GM19452 (cell line): ENCODE results near the gene MAD2L1BP.
"Not testable (repeated sequence)": the region's sequence is repeated elsewhere in the genome, so short reads cannot be mapped to it uniquely, and the experiment has no call there.

Experiments used
- ATAC-seq: cut with Tn5 transposase; IDR thresholded peaks from one replicate; pipeline ENCODE4 v1.9.1; 2021; ENCODE audit not compliant: unreplicated experiment

Gene MAD2L1BP

DNA sequence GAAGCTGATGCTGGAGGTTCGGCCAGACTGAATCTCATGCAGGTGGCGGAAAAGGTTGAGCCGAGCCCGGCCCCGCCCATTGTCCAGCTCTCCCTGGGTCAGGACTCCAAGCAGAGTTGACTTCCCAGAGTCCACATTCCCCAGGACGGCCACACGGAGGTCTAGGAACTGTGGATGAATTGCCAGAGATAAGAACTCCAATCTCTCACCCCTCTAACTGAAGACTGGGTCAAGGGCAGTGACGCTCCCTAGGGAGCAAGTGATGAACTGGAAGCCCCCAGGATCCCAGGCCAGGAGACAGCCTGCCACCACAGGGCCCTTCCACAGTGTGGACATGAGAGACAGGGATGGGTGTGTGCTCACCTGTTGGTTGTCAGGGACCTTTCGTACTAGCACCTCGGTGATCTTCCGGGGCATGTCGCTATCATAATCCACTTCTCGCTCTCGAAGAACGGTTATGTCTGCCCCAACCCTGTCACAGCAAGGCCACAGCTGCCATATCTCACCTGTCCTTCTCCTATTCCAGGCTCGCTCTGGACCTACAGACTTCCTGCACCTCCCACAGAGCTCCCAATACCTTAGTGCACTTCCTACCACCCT is 10.1 kb upstream of the MAD2L1BP start:
- no peak for ATAC-seq

DNA sequence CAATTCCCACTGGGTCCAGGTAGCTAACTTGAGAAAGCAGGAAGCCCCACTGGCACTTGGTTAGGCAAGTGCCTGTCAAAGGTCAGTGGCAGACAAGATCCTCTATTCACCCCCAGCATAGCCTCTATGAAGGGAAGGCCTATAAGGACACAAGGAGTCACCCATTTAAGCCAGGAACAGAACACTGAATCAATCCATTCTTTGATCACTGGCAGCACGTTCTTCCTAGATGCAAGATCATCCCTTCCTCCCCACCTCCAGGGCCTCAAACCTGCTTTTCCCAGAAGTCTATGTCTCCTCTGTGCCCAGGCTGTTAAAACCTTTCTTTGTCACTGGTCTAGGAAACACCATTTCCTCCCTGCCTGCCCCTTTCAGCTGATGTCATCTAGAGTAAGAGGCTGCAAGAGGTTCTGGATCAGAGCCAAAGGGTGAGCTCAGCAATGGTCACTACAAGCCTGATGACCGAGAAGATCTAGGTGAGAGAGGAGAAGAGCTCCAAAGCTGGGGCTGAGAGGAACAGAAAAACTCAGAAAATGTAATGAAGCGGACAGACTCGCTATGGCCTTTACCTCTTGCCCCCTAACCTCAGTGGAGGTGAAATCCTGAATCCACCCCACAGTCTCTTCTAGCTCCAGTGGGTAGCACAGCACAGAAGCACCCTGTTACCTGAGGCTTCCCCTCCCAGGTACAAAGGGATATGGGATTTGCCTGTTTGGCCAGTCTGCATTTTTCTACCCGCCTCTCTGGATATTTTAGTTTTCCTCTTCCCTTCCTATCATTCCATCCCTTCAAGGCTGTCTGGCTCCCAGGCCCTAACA is 8.4 kb upstream of the MAD2L1BP start:
- no peak for ATAC-seq

DNA sequence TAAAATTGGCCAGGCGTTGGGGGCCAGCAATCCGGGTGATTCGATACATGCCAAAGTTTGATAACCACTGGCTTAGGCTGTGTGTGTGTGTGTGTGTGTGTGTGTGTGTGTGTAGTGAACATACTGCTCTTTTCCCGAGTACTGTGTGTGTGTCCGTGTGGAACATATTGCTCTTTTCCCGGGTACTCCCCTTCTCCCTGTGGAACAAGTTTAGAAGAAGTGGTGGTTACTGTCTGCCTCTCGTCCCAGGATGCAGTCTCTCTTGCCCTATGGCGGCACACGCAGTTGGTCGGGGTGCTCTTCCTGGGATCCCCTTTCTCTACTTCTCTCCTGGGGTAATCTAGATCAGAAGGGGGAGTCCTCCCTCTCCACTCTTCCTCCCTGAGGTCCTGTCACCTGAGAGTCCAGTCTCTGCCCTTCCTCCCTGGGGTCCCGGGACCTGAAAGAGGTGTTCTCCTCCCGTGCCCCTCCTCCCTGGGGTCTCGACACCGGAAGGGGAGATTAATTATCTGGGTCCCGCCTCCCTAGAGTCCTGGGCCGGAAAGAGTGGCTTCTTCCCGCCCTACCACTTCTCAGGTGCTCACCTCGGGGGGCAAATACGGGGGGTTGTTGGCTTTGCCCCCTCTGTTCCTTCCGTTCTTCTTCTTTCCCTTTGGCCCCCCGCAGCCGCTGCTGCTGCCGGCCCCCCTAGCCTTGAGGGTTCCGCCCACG is 7.1 kb upstream of the MAD2L1BP start:
- no peak for ATAC-seq

DNA sequence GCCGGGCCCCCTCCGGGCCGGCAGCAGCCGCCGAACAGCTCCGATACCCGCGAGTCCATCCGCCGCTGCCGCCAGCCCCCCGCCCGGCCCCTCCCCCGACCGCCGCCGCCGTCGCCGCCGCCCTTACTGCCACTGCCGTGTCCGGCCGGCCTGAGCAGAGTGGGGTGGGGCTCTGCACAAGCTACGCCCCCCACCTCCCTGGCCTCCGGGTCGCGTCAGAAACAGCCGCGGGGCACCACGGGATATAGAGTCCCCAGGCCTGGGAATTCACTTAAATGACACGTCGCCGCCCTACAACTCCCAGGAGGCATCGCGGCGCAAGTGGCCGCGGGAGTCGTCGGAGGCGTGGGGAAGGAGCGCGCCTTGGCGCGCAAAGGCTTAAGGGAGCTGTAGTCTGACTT is 6.5 kb upstream of the MAD2L1BP start, which contains the start of gene GTPBP2:
Gene GTPBP2 (minus strand): TSS at position 161 of the 401 bp plus-strand sequence. CDS start 102 bp downstream, at position 59.
- peak; percentile 82 for ATAC-seq

DNA sequence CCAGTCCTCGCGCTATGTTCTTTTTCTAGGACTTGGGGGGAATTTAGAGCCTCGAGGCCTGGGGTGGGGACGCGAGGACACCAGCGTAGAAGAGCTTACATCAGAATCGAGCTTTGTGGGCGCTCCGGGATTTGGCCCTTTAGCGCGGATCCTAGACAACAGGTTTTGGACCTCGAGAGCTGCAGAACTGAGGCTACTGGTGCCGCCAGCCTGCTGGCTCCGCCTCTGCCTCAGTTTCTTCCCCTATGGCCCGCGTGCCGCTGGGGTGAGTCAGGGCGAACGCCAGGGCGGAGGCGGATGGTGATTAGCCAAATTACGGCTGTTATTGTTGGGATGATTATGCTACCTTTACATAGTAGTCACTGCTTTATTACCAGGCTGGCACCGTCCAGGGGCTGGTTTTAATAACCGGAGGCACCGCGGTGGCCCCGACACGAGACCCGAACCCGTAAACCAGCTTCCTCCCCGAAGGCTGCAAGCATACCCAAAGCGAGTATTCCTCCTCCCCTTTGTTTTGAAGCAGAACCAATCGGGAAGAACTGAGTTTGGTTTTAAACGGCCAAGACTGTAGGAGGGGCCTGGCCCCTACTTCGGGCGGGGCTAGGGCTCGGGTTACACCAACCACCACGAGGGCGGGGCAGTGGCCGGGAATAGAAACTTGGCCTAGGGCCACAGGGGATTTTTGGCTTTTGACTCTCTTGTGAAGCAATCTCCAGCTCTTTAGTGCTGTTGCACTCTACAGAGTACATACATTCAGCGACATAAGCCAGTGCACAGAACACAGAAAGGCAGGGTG is 5.9 kb upstream of the MAD2L1BP start:
- ATAC-seq: peak; percentile 61

DNA sequence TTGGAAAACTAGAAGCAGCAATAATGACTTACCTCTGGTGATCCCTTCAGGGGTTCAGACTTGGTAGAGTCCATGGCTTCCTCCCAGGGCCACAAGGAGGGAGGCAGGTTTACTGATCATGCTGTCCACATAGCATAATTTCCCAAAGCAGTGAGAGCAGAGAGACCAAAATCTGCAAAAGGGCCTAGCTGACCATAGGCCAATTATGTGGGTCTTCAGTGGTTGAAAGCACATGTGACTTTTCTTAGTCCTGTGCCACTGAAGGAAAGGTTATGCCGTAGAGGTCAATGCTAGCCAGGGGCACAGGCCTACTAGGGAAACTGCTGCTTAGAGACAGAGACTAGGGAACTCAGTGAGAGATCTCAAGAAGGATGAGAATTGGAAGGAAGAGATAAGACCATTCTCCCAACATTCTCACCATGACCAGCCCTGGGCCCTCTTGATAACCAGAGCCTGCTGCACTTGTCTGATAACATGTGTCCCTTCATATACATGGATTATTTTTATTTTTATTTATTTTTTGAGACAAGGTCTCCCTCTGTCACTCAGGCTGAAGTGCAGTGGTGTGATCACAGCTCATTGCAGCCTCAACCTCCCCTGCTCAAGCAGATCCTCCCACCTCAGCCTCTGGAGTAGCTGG is 4.5 kb upstream of the MAD2L1BP start:
- no peak for ATAC-seq

DNA sequence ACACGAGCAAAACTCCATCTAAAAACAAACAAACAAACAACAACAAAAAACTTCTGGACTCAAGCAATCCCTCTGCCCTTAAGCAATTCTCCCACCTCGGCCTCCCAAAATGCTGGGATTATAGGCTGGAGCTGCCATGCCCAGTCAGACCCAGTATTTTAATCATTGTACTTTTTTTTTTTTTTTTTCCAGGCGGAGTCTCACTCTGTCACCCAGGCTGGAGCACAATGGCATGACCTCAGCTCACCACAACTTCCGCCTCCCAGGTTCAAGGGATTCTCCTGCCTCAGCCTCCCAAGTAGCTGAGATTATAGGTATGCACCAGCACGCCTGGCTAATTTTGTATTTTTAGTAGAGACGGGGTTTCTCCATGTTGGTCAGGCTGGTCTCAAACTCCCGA is 2.6 kb upstream of the MAD2L1BP start:
- not testable (repeated sequence) for ATAC-seq

DNA sequence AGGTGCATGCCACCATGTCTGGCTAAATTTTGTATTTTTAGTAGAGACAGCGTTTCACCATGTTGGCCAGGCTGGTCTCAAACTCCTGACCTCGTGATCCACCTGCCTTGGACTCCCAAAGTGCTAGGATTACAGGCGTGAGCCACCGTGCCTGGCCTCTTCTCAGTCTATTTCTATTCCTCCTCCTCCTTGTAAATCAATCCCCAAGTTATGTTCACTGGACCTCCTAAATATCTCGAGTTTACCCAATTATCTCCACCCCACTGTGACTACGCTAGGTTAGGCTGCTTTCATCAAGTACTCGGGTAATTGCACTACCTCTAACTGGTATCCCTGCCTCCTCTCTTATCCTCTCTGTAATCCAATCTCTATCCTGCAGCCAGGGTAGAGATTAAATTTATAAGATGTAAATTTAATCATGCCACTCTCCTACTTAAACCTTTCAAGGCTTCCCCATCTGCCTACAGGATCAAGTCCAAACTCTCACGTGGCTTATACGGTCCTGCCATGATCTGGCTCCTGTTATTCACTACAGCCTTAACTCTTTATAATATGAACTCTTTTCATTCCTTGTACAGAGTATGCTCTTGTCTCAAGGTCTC is 837 bp upstream of the MAD2L1BP start:
- ATAC-seq: no peak

DNA sequence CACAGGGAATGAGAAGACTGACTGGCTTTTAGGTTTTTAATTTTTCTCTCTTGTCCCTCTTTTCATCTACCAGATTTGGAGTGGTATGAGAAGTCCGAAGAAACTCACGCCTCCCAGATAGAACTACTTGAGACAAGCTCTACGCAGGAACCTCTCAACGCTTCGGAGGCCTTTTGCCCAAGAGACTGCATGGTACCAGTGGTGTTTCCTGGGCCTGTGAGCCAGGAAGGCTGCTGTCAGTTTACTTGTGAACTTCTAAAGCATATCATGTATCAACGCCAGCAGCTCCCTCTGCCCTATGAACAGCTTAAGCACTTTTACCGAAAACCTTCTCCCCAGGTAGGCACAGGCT is 644 bp downstream of the MAD2L1BP start:
- peak; percentile 8 for ATAC-seq

DNA sequence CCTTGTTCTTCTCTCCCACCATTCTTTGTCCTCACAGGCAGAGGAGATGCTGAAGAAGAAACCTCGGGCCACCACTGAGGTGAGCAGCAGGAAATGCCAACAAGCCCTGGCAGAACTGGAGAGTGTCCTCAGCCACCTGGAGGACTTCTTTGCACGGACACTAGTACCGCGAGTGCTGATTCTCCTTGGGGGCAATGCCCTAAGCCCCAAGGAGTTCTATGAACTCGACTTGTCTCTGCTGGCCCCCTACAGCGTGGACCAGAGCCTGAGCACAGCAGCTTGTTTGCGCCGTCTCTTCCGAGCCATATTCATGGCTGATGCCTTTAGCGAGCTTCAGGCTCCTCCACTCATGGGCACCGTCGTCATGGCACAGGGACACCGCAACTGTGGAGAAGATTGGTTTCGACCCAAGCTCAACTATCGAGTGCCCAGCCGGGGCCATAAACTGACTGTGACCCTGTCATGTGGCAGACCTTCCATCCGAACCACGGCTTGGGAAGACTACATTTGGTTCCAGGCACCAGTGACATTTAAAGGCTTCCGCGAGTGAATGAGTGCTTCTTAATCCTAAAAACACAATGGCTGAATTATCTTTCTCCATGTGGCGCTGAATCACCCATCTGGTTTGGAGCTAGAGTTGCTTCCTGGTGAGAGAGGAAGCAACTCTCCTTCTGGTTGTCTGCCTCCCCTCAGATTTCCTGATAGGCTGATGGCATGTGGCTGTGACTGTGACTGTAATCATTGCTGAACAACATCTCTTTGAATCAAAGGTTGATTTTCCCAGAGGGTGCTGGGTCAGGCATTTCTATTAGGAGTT is 4.6 kb downstream of the MAD2L1BP start:
- no peak for ATAC-seq

DNA sequence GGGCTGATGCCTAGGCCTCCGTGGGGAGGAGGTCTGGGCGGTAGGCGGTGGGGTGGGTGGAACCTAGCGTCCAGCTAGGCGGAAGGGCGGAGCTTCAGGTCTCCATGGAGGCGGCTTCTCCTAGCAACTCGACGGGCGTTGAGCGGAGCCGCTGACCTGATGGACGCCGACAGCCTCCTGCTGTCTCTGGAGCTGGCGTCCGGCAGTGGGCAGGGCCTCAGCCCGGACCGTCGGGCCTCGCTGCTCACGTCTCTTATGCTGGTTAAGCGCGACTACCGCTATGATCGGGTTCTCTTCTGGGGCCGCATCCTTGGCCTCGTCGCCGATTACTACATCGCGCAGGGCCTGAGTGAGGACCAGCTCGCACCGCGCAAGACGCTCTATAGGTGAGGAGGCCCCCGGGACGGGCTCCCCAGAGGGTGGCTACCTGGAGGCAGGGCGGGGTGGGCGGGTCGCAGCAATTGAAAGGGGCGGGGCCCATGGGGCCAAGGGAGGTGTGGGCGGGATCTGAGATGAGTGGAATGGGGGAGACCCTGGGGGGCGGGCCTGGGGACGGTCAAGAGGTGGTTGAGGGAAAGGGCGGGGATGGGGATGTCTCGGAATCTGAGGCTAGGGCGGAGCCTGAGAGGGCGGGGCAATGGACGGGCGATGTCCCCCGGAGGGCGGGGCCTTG is 9.4 kb downstream of the MAD2L1BP start, which contains the start of gene RSPH9:
Gene RSPH9 (plus strand): TSS at position 97 of the 673 bp plus-strand sequence. CDS start 63 bp downstream, at position 160.
- peak; percentile 60 for ATAC-seq

DNA sequence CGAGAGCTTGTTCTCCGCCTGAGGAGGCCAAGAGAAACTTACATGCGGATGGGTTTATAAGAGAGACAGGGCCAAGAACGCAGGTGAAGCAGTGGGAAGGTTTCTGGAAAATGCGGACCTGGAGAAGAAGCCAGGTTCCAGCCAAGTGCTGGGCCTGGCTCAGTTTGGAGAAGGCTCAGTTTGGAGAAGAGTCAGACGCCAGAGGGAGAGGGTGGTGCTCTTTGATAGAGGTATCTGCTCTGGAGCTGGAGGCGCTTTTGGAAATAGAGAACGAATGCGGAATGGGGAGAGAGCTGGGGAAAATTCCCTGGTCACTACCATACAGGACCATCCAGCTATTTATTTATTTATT is 9.9 kb downstream of the MAD2L1BP start:
- ATAC-seq: peak; percentile 21

DNA sequence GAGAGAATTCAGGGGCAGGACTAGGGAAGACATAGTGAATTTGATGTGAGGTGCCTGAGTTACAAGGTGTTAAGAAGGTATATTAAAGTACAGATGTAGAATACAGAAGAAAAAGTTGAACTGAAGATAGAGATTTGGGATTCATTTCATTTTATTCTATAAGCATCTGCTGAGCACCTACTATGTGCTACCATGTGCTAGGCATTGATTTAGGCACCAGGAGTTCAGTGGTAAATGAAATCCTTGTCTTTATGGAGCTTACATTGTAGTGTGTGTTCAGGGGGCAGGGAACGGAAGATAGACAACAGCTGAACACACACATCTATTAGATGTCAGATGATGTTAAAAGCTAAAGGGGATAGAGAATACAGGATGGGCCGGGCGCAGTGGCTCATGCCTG is 12.0 kb downstream of the MAD2L1BP start:
- ATAC-seq: no peak

DNA sequence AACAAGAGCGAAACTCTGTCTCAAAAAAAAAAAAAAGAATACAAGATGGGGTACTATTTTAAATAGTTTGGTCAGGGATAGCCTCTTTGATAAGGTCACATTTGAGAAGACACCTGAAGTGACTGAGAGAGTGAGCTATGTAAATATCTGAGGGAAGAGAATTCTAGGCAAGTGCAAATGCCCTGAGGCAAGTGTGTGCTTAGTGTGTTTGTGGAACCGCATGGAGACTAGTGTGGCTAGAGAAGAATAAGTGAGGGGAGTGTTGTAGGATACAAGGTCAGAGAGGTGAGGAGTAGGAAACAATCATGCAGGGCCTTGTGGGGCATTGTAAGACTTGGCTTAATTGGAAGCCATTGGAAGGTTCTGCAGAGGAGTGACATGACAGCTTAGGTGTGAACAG is 12.6 kb downstream of the MAD2L1BP start:
- ATAC-seq: no peak

DNA sequence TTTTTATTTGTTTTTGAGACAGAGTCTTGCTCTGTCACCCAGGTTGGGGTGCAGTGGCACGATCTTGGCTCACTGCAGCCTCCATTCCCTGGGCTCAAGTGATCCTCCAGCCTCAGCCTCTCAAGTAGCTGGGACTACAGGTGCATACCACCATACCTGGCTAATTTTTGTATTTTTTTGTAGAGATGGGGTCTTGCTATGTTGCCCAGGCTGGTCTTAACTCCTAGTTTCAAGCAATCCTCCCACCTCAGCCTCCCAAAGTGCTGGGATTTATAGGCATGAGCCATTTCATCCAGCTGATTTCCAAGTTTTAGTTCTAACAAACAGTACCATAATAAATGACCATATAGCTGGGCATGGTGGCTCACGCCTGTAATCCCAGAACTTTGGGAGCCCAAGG is 17.2 kb downstream of the MAD2L1BP start:
- ATAC-seq: not testable (repeated sequence)

DNA sequence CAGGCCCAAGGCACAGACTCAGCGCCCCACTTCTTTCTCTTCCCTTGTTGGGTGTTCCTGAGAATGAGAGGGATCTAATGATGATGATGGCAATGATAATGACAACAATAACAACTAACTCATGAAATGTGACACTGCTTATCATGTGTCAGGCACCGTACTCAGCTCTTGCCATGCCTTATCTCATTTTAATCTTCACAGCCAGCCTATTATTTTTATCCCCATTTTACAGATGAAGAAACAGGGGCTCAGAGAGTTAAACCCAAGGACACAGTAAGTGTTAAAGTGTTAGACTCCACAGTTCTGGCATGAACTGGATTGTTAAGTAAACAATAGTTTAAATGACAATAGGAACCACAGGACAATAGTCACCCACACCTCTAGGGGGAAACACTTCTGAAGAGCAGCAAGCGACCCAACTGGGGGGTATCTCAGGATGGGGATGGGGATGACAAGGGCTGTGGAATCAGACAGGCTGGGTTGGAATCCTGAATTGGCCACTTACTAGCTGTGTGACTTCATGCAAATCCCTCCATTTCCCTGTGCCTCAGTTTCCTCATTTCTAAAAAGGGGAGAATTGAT is 21.7 kb downstream of the MAD2L1BP start:
- no peak for ATAC-seq

DNA sequence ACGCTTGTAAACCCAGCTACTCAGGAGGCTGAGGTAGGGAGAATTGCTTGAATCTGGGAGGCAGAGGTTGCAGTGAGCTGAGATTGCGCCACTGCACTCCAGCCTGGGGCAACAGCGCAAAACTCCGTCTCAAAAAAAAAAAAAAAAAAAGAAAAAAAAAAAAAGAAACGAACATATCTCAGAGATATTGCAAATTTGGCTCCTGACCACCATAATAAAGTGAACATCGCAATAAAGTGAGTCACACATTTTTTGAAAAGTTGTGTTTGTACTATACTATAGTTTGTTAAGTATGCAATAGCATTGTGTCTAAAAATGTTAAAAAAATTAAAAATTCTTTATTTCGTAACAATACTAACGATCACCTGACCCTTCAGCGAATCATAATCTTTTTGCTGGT is 22.5 kb downstream of the MAD2L1BP start:
- ATAC-seq: no peak

DNA sequence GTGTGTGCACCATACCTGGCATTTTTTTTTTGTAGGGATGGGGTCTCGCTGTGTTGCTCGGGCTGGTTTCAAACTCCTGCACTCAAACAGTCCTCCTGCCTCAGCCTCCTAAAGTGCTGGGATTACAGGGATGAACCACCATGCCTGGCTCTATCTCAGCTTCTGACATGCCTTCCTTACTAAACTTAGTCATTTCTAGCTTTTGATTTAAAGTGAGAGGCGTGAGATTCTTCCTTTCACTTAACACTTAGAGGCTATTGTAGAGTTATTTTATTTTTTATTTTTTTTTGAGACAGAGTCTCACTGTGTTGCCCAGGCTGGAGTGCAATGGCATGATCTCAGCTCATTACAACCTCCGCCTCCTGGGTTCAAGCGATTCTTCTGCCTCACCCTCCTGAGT is 27.3 kb downstream of the MAD2L1BP start:
- ATAC-seq: not testable (repeated sequence)
